HEK293 (cell line): Measurements from ENCODE around the gene OPN1SW.

Source experiments
- CTCF ChIA-PET: fragments of 350-600 bp; formaldehyde crosslinking; extraction: SDS; loops from one replicate; lab custom pipeline; 2021; ENCODE audit warnings: antibody characterized with exemption; lab: Yijun Ruan, JAX
- POLR2A ChIA-PET: fragments of 300-600 bp; formaldehyde crosslinking; extraction: SDS; loops from one replicate; lab custom pipeline; 2020; ENCODE audit warnings: antibody characterized with exemption, inconsistent platforms; lab: Yijun Ruan, JAX
- H3K27ac ChIP-seq: fragments of 200-500 bp; sonication (Bioruptor generic); 2 replicates; pipeline ENCODE4 v1.5.1; 2014; ENCODE audit warnings: low read depth, low read length, control low read depth, inconsistent platforms; ENCODE audit errors: extremely low read depth
- H3K36me3 ChIP-seq, 2 experiments: fragments of 200-500 bp in 1 of 2; sonication (Bioruptor generic) in 1 of 2; 1 replicate in 1 of 2; 2 replicates in 1 of 2; pipeline ENCODE4 v1.5.1; 2014 to 2017; ENCODE audit warnings: inconsistent platforms in 2 of 2, low read length in 2 of 2; ENCODE audit not compliant: control insufficient read depth in 2 of 2, insufficient read depth in 1 of 2
- H3K4me1 ChIP-seq: fragments of 200-500 bp; sonication (Bioruptor generic); 2 replicates; pipeline ENCODE4 v1.5.1; 2014; ENCODE audit warnings: mild to moderate bottlenecking, low read length, inconsistent platforms; ENCODE audit not compliant: control insufficient read depth, insufficient read depth
- H3K4me3 ChIP-seq: 2 replicates; pipeline ENCODE4 v1.5.1; 2011; ENCODE audit warnings: low read depth, mild to moderate bottlenecking, control low read depth, low read length, moderate library complexity
- H3K9me3 ChIP-seq: fragments of 200-500 bp; sonication (Bioruptor generic); 2 replicates; pipeline ENCODE4 v1.5.1; 2014; ENCODE audit warnings: low read depth, low read length, inconsistent platforms; ENCODE audit not compliant: control insufficient read depth, insufficient read depth
- HIC1 ChIP-seq: fragments of 450-650 bp; formaldehyde crosslinking; IDR thresholded peaks from 2 replicates; pipeline ENCODE4 v1.5.1; 2016; ENCODE audit warnings: missing biosample characterization, missing genetic modification characterization
- HOXA7 ChIP-seq: sonication (generic); formaldehyde crosslinking; IDR thresholded peaks from 2 replicates; pipeline ENCODE4 v1.8.1; 2022; ENCODE audit warnings: missing genetic modification reagents, borderline replicate concordance
- KLF7 ChIP-seq: fragments of 450-650 bp; formaldehyde crosslinking; IDR thresholded peaks from 2 replicates; pipeline ENCODE4 v1.5.1; 2016; ENCODE audit warnings: missing biosample characterization, missing genetic modification characterization, borderline replicate concordance
- PRDM2 ChIP-seq: fragments of 450-650 bp; formaldehyde crosslinking; IDR thresholded peaks from 2 replicates; pipeline ENCODE4 v1.5.1; 2016; ENCODE audit warnings: missing biosample characterization, missing genetic modification characterization, borderline replicate concordance
- ZBTB11 ChIP-seq: fragments of 450-650 bp; formaldehyde crosslinking; conservative IDR thresholded peaks from 2 replicates; pipeline ENCODE4 v1.5.1; 2016; ENCODE audit warnings: low read depth, missing biosample characterization, missing genetic modification characterization
- ZIC2 ChIP-seq: fragments of 450-650 bp; formaldehyde crosslinking; IDR thresholded peaks from 2 replicates; pipeline ENCODE4 v1.5.1; 2016; ENCODE audit warnings: missing biosample characterization, missing genetic modification characterization
- ZNF175 ChIP-seq: fragments of 450-650 bp; formaldehyde crosslinking; IDR thresholded peaks from 2 replicates; pipeline ENCODE4 v1.5.1; 2016; ENCODE audit warnings: missing biosample characterization, missing genetic modification characterization
- ZNF341 ChIP-seq: fragments of 450-650 bp; formaldehyde crosslinking; IDR thresholded peaks from 2 replicates; pipeline ENCODE4; 2016; ENCODE audit warnings: low read depth, missing biosample characterization, missing genetic modification characterization
- ZNF391 ChIP-seq: fragments of 450-650 bp; formaldehyde crosslinking; IDR thresholded peaks from 2 replicates; pipeline ENCODE4 v1.5.1; 2016; ENCODE audit warnings: low read depth, missing biosample characterization, missing genetic modification characterization, borderline replicate concordance
- ZNF513 ChIP-seq: fragments of 450-650 bp; IDR thresholded peaks from 2 replicates; pipeline ENCODE4 v1.5.1; 2018; ENCODE audit warnings: missing biosample characterization, missing genetic modification characterization
- ZNF548 ChIP-seq: fragments of 450-650 bp; formaldehyde crosslinking; IDR thresholded peaks from 2 replicates; pipeline ENCODE4 v1.5.1; 2016; ENCODE audit warnings: missing biosample characterization, missing genetic modification characterization
- ZNF585B ChIP-seq: fragments of 450-650 bp; formaldehyde crosslinking; IDR thresholded peaks from 2 replicates; pipeline ENCODE4 v1.5.1; 2016; ENCODE audit warnings: missing biosample characterization, missing genetic modification characterization
- ZNF785 ChIP-seq: fragments of 450-650 bp; formaldehyde crosslinking; IDR thresholded peaks from 2 replicates; pipeline ENCODE4 v1.5.1; 2016; ENCODE audit warnings: missing biosample characterization, missing genetic modification characterization
- ZNF837 ChIP-seq: fragments of 450-650 bp; formaldehyde crosslinking; IDR thresholded peaks from 2 replicates; pipeline ENCODE4 v1.5.1; 2016; ENCODE audit warnings: missing biosample characterization, missing genetic modification characterization
- ZSCAN18 ChIP-seq: fragments of 450-650 bp; formaldehyde crosslinking; IDR thresholded peaks from 2 replicates; pipeline ENCODE4 v1.5.1; 2016; ENCODE audit warnings: missing biosample characterization, missing genetic modification characterization

OPN1SW gene

GRCh38 chr7:128738570-128739047 is 37.0 kb downstream of the OPN1SW start (continued):
- TF ChIP-seq HIC1 (tag by site-specific recombination): no peak

- no peaks in the 10 kb centered on the region for H3K36me3 ChIP-seq
- TF ChIP-seq ZNF837 (tag by site-specific recombination) (no peak), ZNF513 (tag by site-specific recombination) (no peak), ZNF585B (tag by site-specific recombination) (no peak), ZNF785 (tag by site-specific recombination) (no peak), ZNF341 (tag by site-specific recombination) (no peak), ZNF548 (tag by site-specific recombination) (no peak), ZSCAN18 (tag by site-specific recombination) (no peak), HOXA7 (no peak), ZBTB11 (no peak), PRDM2 (tag by site-specific recombination) (no peak), KLF7 (no peak), ZNF391 (tag by site-specific recombination) (no peak), ZNF175 (tag by site-specific recombination) (no peak), ZIC2 (tag by site-specific recombination) (no peak)
- H3K9me3 ChIP-seq: no peaks in the 10 kb centered on the region
- no peak overlapping the region for H3K27ac ChIP-seq
- H3K4me3 ChIP-seq: no peak overlapping the region
- ChIA-PET POLR2A (interaction anchor here (0.7 to 2.3 kb wide), 7 partner anchors 13 to 247 kb away, joined by 3 to 8 read pairs (median 3); partner anchors contain the start of gene ATP6V1F), CTCF (interaction anchor here (1.0 kb wide), 1 partner anchor 73 kb away, joined by 3 read pairs; no protein-coding TSS in a partner anchor)
- H3K4me1 ChIP-seq: peaks cover 3% of the 10 kb centered on the region; the same call in 1 of the 2 replicates
Measured at GRCh38 chr7:128737867-128738385, 37.7 kb downstream of the OPN1SW start.
